Gastrocnemius medialis (tissue), 4 donors: Measurements from ENCODE around the gene IL31. TPM values are rescaled to one million over a fixed set of nuclear protein-coding genes. Genes with fewer than 3 reads are reported as not detected.
A peak's percentile ranks its signal among the peaks of the same experiment; 100 is the strongest.

Source experiments
- ATAC-seq, 2 donors: fragments of 150-250 bp; one replicate each; pipeline ENCODE4 v1.9.1; 2016
- DNase-seq, 2 donors: peaks; one replicate each; pipeline ENCODE4 v3.0.0-alpha.2; 2019
- H3K27ac ChIP-seq, 4 donors: fragments of 200-600 bp; sonication (generic); 1 replicate in 1 of 4; 2 replicates in 3 of 4; pipeline ENCODE4 v1.5.1; 2016 to 2018; ENCODE audit warnings: mild to moderate bottlenecking in 2 of 4, moderate library complexity in 1 of 4
- H3K27me3 ChIP-seq, 3 donors: fragments of 200-600 bp; sonication (generic) in 2 of 3; 1 replicate in 1 of 3; 2 replicates in 2 of 3; pipeline versions ENCODE4 v1.5.1 to v1.6.0; 2016 to 2019; ENCODE audit warnings: mild to moderate bottlenecking in 1 of 3, moderate library complexity in 1 of 3
- H3K36me3 ChIP-seq, 2 donors: fragments of 200-600 bp; sonication (generic) in 1 of 2; one replicate each; pipeline ENCODE4 v1.5.1; 2017 to 2018
- H3K4me1 ChIP-seq, 2 donors: fragments of 200-600 bp; sonication (generic) in 1 of 2; one replicate each; pipeline ENCODE4 v1.5.1; 2016 to 2017; ENCODE audit warnings: mild to moderate bottlenecking in 2 of 2
- H3K4me3 ChIP-seq, 4 donors: fragments of 200-600 bp; sonication (generic) in 3 of 4; 1 replicate in 1 of 4; 2 replicates in 3 of 4; pipeline ENCODE4 v1.5.1; 2016 to 2019; ENCODE audit warnings: mild to moderate bottlenecking in 2 of 4
- H3K9me3 ChIP-seq, 3 donors: fragments of 200-600 bp; sonication (generic) in 2 of 3; 1 replicate in 1 of 3; 2 replicates in 2 of 3; pipeline ENCODE4 v1.5.1; 2016 to 2019
- POLR2A ChIP-seq, 2 donors: fragments of 450-650 bp; IDR thresholded peaks; one replicate each; pipeline ENCODE4 v1.6.1; 2017; ENCODE audit warnings: antibody characterized with exemption in 2 of 2, mild to moderate bottlenecking in 2 of 2, moderate library complexity in 2 of 2
- in situ Hi-C, 4 donors: fragments of 200-750 bp; cut with MboI; loops; one replicate each; pipeline versions ENCODE4 v1.15.0 to v1.8.0; 2017; ENCODE audit warnings: low sequenced_read_pairs in 4 of 4
- intact Hi-C: fragments of 100-400 bp; cut with DNase I; formaldehyde crosslinking; loops from one replicate; pipeline ENCODE4 v1.15.1; 2023; ENCODE audit warnings: low total_unique reads
- total RNA-seq, 4 donors: library from RNA; depleted of rRNA; stranded (reverse); fragments of >200 nt; gene quantifications; one replicate each; pipeline versions ENCODE4 v1.1.0 to v1.2.3, GENCODE V29; 2016
- TF ChIP-seq, protein P1 (sequence below), 5 experiments: fragments of 450-650 bp in 3 of 5; fragments of 200-600 bp in 2 of 5; sonication (generic) in 2 of 5; IDR thresholded peaks in 4 of 5; conservative IDR thresholded peaks in 1 of 5; 1 replicate in 4 of 5; 2 replicates in 1 of 5; pipeline ENCODE4 v1.5.1; 2016 to 2019; ENCODE audit warnings: antibody characterized with exemption in 5 of 5, mild to moderate bottlenecking in 3 of 5, moderate library complexity in 3 of 5

Gene IL31
- total RNA-seq, 4 donors from 2014 or later, result not detected

DNA sequence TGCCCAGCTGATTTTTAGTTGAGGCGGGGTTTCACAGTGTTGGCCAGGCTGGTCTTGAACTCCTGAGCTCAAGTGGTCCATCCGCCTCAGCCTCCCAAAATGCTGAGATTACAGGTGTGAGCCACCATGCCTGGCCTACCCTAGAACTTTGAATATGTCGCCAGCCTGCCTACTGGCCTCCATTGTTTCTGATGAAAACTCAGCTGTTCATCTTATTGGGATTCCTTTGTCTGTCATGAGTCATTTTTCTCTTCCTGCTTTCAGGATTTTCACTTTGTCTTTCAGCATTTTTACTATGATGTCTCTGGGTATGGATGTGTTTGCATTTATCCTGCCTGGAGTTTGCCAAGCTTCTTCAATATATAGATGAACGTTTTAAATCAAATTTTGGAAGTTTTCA is 21.4 kb upstream of the IL31 start:
- intact Hi-C loops, result loop anchor here (10.0 kb wide), 1 partner anchor 281 kb away; the partner anchor contains the start of gene CFAP251

DNA sequence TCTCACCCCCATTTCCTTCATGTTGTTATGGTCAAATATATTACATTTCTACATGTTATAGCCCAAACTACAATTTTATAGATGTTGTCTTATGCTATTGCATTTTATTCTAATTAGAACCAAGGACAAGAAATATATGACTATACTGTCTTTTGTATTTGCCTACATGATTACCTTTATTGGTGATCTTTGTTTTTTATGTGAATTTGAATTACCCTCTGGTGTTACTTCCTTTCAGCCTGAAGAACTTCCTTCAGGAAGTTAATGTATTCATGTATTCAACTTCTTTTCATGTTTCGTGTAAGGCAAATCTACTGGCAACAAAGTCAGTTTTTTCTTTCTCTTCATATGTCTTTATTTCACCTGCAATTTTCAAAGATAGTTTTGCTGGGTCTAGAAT is 20.8 kb upstream of the IL31 start:
- TF ChIP-seq POLR2A (IDR thresholded peaks at IDR 0.05), result no peak
- TF ChIP-seq, protein P1, sequence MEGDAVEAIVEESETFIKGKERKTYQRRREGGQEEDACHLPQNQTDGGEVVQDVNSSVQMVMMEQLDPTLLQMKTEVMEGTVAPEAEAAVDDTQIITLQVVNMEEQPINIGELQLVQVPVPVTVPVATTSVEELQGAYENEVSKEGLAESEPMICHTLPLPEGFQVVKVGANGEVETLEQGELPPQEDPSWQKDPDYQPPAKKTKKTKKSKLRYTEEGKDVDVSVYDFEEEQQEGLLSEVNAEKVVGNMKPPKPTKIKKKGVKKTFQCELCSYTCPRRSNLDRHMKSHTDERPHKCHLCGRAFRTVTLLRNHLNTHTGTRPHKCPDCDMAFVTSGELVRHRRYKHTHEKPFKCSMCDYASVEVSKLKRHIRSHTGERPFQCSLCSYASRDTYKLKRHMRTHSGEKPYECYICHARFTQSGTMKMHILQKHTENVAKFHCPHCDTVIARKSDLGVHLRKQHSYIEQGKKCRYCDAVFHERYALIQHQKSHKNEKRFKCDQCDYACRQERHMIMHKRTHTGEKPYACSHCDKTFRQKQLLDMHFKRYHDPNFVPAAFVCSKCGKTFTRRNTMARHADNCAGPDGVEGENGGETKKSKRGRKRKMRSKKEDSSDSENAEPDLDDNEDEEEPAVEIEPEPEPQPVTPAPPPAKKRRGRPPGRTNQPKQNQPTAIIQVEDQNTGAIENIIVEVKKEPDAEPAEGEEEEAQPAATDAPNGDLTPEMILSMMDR (IDR thresholded peaks at IDR 0.05 in 4 of 5, conservative IDR thresholded peaks at IDR 0.05 in 1 of 5), result no peak
- H3K4me3 ChIP-seq, result no peak overlapping the region
- DNase-seq, result no peak
- H3K9me3 ChIP-seq, result no peaks in the 10 kb centered on the region
- H3K27me3 ChIP-seq, result peaks cover 2 to 5% (median 4%) of the 10 kb centered on the region in 3 donors
- no peak overlapping the region for H3K27ac ChIP-seq
- no peaks in the 10 kb centered on the region for H3K4me1 ChIP-seq
- ATAC-seq, result no peak
- in situ Hi-C loops, result loop anchor here in 1 of 4 donors (10.0 kb wide), 2 partner anchors 60 to 150 kb away; no protein-coding TSS in a partner anchor
- no peaks in the 10 kb centered on the region for H3K36me3 ChIP-seq
- intact Hi-C loops, result loop anchor here (10.0 kb wide), 1 partner anchor 280 kb away; the partner anchor contains the start of gene CFAP251

More for the DNA sequence above, 21.4 kb upstream of the IL31 start:
- H3K27ac ChIP-seq, result no peak overlapping the region
- H3K27me3 ChIP-seq, result peaks cover 4 to 8% (median 8%) of the 10 kb centered on the region in 3 donors
- ATAC-seq (no peak), DNase-seq (no peak)
- in situ Hi-C loops, result loop anchor here in 1 of 4 donors (10.0 kb wide), 2 partner anchors 61 to 151 kb away; no protein-coding TSS in a partner anchor
- H3K36me3 ChIP-seq, result no peaks in the 10 kb centered on the region
- TF ChIP-seq, protein P1 (IDR thresholded peaks at IDR 0.05 in 4 of 5, conservative IDR thresholded peaks at IDR 0.05 in 1 of 5), result no peak
- no peak for TF ChIP-seq POLR2A (IDR thresholded peaks at IDR 0.05)
- H3K4me3 ChIP-seq, result no peak overlapping the region
- H3K4me1 ChIP-seq, result no peaks in the 10 kb centered on the region
- H3K9me3 ChIP-seq, result no peaks in the 10 kb centered on the region

DNA sequence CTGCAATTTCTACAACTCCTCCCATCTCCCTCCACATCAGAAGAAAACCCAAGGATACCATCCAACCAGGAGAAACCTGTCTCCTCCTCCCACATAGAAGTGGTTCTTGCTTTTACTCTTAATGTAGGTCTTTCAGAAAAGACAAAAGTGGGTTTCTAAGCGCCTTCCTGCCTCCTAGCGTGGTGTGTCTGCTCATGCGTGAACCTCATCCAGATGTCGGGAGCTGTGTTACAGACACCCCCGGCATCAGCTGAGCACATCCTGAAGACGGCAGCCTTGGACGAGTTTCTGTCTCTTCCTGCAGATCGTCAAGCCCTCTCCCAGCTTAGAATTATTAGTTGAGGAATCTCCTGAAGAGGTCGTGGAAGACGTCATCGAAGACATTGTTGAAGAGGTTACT is 18.4 kb upstream of the IL31 start:
- in situ Hi-C loops, result loop anchor here in 1 of 4 donors (10.0 kb wide), 2 partner anchors 58 to 148 kb away; no protein-coding TSS in a partner anchor
- Histone ChIP-seq H3K36me3 (no peaks in the 10 kb centered on the region), H3K9me3 (no peaks in the 10 kb centered on the region), H3K4me3 (no peak overlapping the region), H3K27me3 (no peaks in the 10 kb centered on the region), H3K27ac (no peak overlapping the region), H3K4me1 (no peaks in the 10 kb centered on the region)
- DNase-seq, result no peak
- TF ChIP-seq, protein P1 (IDR thresholded peaks at IDR 0.05 in 4 of 5, conservative IDR thresholded peaks at IDR 0.05 in 1 of 5), result no peak
- no peak for TF ChIP-seq POLR2A (IDR thresholded peaks at IDR 0.05)
- intact Hi-C loops, result loop anchor here (10.0 kb wide), 1 partner anchor 278 kb away; the partner anchor contains the start of gene CFAP251
- no peak for ATAC-seq

DNA sequence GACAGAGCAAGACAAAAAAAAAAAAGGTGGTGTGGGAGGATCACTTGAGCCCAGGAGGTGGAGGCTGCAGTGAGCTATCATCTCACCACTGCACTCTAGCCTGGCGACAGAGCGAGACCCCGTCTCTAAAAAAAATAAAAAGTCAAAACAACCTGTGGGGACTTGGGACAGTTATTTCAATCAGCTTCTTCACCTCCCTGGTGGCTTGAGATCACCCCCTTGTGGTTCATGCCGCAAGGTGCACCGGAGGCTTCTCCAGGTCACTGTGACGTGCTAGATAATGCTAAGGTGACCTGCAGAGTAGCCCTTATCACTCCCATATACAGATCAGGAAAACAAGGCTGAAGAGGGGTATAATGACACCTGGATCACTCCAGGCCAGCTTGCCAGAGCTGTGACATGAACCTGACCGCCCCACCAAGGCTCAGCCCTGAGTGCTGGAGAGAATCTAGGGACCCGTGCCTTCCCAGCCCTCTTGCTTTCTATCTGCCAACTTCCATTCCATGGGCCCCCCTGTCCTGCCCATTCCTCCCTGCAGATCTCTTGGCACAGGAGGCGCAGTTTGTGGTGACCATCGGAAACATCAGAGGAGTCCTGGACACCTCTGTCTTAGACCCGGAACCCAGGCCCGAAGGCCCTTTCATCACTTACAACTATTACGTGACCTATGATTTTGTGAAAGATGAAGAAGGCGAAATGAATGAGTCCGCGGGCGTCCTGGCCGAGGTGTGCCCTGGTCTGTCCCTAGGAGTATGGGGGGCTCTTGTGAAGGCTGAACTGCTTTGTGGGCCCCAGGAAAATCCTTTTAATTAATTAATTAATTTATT is 17.0 kb upstream of the IL31 start:
- Histone ChIP-seq H3K4me1 (no peaks in the 10 kb centered on the region), H3K36me3 (no peaks in the 10 kb centered on the region), H3K27ac (no peak overlapping the region), H3K9me3 (no peaks in the 10 kb centered on the region), H3K27me3 (no peaks in the 10 kb centered on the region), H3K4me3 (no peak overlapping the region)
- ATAC-seq (peak; percentile 75 to 93), DNase-seq (peak; percentile 27 to 63)
- intact Hi-C loops, result loop anchor here (1.0 to 10.0 kb wide), 3 partner anchors 60 to 276 kb away; partner anchors contain the start of gene CFAP251
- in situ Hi-C loops, result loop anchor here in 1 of 4 donors (10.0 kb wide), 2 partner anchors 56 to 146 kb away; no protein-coding TSS in a partner anchor
- TF ChIP-seq, protein P1 (IDR thresholded peaks at IDR 0.05 in 4 of 5, conservative IDR thresholded peaks at IDR 0.05 in 1 of 5), result peak; percentile 55 to 82 (median 77)
- no peak for TF ChIP-seq POLR2A (IDR thresholded peaks at IDR 0.05)
